Glutamatergic neuron (in vitro differentiated cells): ENCODE measurements around the gene TMEM266. TPM values are rescaled to one million over a fixed set of nuclear protein-coding genes. Genes with fewer than 3 reads are reported as not detected.

Experiments
- DNase-seq: peaks from one replicate; pipeline ENCODE4 v3.0.0; 2022
- H3K27ac Mint-ChIP-seq: one replicate; pipeline ENCODE4 v1.8.0; 2020; ENCODE audit warnings: mild to moderate bottlenecking, mixed read lengths, inconsistent platforms; ENCODE audit not compliant: unreplicated experiment
- H3K27me3 Mint-ChIP-seq: one replicate; pipeline ENCODE4 v1.8.0; 2020; ENCODE audit warnings: mild to moderate bottlenecking, moderate library complexity, mixed read lengths, inconsistent platforms; ENCODE audit not compliant: unreplicated experiment
- H3K36me3 Mint-ChIP-seq: one replicate; pipeline ENCODE4 v1.8.0; 2020; ENCODE audit warnings: mild to moderate bottlenecking, mixed read lengths, inconsistent platforms; ENCODE audit not compliant: unreplicated experiment
- H3K4me1 Mint-ChIP-seq: one replicate; pipeline ENCODE4 v1.8.0; 2020; ENCODE audit warnings: mild to moderate bottlenecking, low read depth, mixed read lengths, inconsistent platforms; ENCODE audit not compliant: unreplicated experiment
- H3K4me3 Mint-ChIP-seq: one replicate; pipeline ENCODE4 v1.8.0; 2020; ENCODE audit warnings: mild to moderate bottlenecking, mixed read lengths, inconsistent platforms; ENCODE audit not compliant: unreplicated experiment
- H3K9me3 Mint-ChIP-seq: one replicate; pipeline ENCODE4 v1.8.0; 2020; ENCODE audit warnings: mild to moderate bottlenecking, moderate library complexity, mixed read lengths, inconsistent platforms; ENCODE audit not compliant: unreplicated experiment
- CTCF ChIP-seq: fragments of 200-600 bp; sonication (generic); IDR thresholded peaks from one replicate; pipeline ENCODE4 v1.5.0; 2021; ENCODE audit not compliant: partially characterized antibody, unreplicated experiment
- total RNA-seq: library from RNA; stranded (reverse); fragmentation: NEBNext Ultra II Directional; extraction: Animal tissue kit (Norgen Biotek cat#: 25700); gene quantifications from one replicate; pipeline ENCODE4 v1.2.1, GENCODE V29; 2021; ENCODE audit not compliant: unreplicated experiment

The TMEM266 gene
- total RNA-seq, 1 donor from 2014 or later: 1.3 TPM

GRCh38 chr15:76075046-76075445, 15.3 kb downstream of the TMEM266 start:
- Mint-ChIP-seq H3K27ac (no peak overlapping the region), H3K27me3 (peaks cover 3% of the 10 kb centered on the region), H3K4me3 (no peak overlapping the region), H3K36me3 (no peaks in the 10 kb centered on the region), H3K4me1 (no peaks in the 10 kb centered on the region), H3K9me3 (no peaks in the 10 kb centered on the region)
- DNase-seq: no peak
- TF ChIP-seq CTCF: no peak

- DNase-seq: no peak
- no peak overlapping the region for H3K27ac Mint-ChIP-seq
- peaks cover 2% of the 10 kb centered on the region for H3K9me3 Mint-ChIP-seq
- H3K4me3 Mint-ChIP-seq: no peak overlapping the region
- peaks cover 3% of the 10 kb centered on the region for H3K27me3 Mint-ChIP-seq
- H3K4me1 Mint-ChIP-seq: no peaks in the 10 kb centered on the region
- no peaks in the 10 kb centered on the region for H3K36me3 Mint-ChIP-seq
- TF ChIP-seq CTCF: no peak
These were observed 18.6 kb downstream of the TMEM266 start for GRCh38 chr15:76078285-76078877.

GRCh38 chr15:76084256-76084655, 24.5 kb downstream of the TMEM266 start:
- TF ChIP-seq CTCF: no peak
- no peak for DNase-seq
- no peaks in the 10 kb centered on the region for H3K4me1 Mint-ChIP-seq
- H3K4me3 Mint-ChIP-seq: no peak overlapping the region
- H3K36me3 Mint-ChIP-seq: no peaks in the 10 kb centered on the region
- H3K27me3 Mint-ChIP-seq: peaks cover 2% of the 10 kb centered on the region
- H3K9me3 Mint-ChIP-seq: peaks cover 2% of the 10 kb centered on the region
- H3K27ac Mint-ChIP-seq: no peak overlapping the region

GRCh38 chr15:76098685-76099084, 38.9 kb downstream of the TMEM266 start:
- Mint-ChIP-seq H3K27me3 (no peaks in the 10 kb centered on the region), H3K27ac (no peak overlapping the region), H3K4me1 (no peaks in the 10 kb centered on the region), H3K4me3 (no peak overlapping the region), H3K36me3 (peaks cover 10% of the 10 kb centered on the region), H3K9me3 (peaks cover 2% of the 10 kb centered on the region)
- TF ChIP-seq CTCF: no peak
- no peak for DNase-seq

- Mint-ChIP-seq H3K27ac (no peak overlapping the region), H3K4me3 (no peak overlapping the region), H3K27me3 (no peaks in the 10 kb centered on the region), H3K9me3 (no peaks in the 10 kb centered on the region), H3K4me1 (no peaks in the 10 kb centered on the region), H3K36me3 (peaks cover 10% of the 10 kb centered on the region)
- no peak for TF ChIP-seq CTCF
- no peak for DNase-seq
These were observed 39.6 kb downstream of the TMEM266 start for GRCh38 chr15:76099388-76099787.
